NAMALWA (cell line): ENCODE data around the gene COG2.
"Not testable (repeated sequence)": the region's sequence is repeated elsewhere in the genome, so short reads cannot be mapped to it uniquely, and the experiment has no call there.

Source experiments
- DNase-seq: peaks from one replicate; pipeline ENCODE4 v3.0.0-alpha.2; 2015; ENCODE audit warnings: low spot score

The COG2 gene, protein sequence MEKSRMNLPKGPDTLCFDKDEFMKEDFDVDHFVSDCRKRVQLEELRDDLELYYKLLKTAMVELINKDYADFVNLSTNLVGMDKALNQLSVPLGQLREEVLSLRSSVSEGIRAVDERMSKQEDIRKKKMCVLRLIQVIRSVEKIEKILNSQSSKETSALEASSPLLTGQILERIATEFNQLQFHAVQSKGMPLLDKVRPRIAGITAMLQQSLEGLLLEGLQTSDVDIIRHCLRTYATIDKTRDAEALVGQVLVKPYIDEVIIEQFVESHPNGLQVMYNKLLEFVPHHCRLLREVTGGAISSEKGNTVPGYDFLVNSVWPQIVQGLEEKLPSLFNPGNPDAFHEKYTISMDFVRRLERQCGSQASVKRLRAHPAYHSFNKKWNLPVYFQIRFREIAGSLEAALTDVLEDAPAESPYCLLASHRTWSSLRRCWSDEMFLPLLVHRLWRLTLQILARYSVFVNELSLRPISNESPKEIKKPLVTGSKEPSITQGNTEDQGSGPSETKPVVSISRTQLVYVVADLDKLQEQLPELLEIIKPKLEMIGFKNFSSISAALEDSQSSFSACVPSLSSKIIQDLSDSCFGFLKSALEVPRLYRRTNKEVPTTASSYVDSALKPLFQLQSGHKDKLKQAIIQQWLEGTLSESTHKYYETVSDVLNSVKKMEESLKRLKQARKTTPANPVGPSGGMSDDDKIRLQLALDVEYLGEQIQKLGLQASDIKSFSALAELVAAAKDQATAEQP

DNA sequence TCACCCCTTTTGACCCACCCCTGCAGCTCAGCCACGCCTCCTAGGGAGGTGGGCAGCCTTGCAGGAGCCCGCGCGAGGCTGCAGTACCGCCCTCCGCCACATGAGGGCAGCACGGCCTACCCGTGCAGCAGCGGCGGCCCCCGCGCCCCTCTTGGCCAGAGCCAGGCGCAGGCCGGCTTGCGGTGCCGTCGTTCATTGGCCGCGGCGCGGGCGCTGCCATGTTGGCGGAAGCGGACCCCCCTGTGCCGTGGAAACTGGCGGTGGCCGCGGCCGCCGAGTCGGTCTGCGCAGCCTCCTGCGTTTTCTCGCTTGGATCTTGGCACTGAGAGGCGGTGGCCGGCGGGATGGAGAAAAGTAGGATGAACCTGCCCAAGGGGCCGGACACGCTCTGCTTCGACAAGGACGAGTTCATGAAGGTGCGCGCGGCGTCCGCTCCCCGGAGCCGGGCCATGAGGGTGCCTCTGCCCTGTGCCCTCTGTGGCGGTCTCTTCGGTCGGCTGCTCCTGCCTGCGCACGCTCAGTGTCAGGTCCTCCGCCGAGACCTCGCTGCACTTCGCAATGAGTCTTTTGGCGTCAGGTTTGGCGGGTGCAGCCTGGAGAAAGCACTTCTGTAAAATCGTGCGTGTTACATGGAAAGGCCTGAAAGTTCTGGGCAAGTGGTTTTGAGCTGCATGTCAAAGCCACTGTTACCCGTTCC lies at the start of gene COG2:
Gene COG2, plus strand, starts transcription at position 219 of the 697 bp plus-strand sequence. Its CDS starts 126 bp downstream, at position 345.
- DNase-seq: peak; percentile 95

DNA sequence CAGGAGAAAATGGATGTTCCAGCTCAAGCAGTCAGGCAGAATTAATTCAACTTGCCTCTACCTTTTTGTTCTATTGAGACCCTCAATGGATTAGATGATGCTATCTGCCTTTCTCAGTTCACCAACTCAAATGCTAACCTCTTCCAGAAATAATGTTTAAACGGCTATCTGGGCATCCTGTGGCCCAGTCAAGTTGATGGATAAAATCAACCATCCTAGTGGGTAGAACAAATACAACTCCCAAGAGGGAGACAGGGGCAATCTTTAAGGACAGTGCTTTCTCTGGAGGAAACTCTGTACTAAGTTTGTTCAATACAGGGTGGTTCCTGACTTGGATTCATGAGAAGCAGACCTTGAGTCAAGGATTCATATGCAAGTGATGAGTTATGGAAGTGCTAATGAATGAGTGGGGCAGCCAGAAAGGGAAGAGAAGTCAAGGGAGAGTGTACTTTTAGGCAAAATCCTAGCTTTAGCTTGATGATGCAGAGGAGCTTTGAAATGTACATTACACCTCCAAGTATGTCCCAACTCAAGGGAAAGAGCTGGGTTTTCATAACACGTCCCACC lies 49.4 kb upstream of the COG2 start:
- DNase-seq: no peak

DNA sequence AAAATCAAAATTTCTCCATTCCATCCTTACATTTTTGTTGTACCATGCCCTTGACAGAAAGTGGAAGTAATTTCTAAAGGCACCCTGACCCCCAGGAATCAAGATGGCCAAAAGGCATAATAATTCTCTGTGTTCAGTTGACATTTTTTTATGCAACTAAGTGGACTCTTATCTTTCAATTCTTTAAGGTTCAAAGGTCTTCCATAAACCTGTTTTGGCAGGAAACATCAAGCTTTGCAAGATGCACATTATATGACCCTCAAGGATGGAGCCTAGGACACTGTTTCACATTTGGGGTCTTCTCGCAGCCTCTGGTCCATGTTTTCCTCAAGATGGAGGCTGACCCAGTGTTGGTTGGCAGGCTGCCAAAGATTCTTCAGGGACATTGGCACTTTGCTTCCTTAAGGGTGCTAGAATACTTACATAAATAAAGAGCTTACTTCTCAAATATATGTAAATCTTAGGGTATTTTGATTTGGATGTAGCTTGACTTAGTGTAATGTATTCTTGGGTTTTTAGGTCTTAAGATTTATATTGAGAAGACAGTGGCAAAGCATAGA lies 48.0 kb upstream of the COG2 start:
- DNase-seq: no peak

DNA sequence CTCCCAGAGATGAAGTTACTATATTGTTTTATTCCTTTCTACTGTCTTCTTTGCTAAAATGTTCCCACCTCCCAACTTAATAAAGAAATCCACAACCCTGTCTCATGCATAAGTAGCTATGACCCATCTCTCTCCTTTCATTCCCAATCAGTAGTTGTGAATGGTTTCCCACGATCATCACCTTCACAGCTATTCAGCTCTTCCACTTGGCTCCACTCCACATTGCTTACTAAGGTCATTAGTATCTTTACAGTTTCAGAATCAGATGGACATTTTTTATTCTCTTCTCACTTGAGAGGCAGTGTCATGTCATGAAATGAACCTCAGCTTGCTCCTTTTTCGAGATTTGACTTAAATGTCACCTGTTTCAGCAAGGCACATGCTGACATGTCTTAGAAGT lies 47.1 kb upstream of the COG2 start:
- DNase-seq: no peak

GRCh38 chr1:230596306-230596705 lies 46.0 kb upstream of the COG2 start:
- DNase-seq: no peak

DNA sequence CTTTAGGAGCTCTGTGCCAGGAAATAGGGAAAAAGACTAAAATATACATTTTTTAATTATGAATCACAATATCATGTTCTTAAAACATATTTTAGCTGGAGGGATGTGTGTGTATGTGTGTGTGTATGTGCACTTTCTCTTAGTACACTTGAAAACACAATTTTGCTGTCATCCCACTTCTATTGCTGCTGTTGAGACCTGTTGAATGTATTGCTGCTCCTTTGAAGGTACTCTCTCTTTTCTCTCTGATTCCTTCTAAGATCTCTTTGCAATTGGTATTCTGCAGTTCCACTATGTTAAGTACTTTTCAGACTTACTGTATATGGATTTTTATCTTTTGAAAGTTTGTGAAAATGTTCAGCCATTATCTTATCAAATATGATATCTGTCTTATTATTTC lies 43.5 kb upstream of the COG2 start:
- DNase-seq: no peak

- DNase-seq: no peak
Measured at GRCh38 chr1:230599926-230600656, 42.2 kb upstream of the COG2 start.

GRCh38 chr1:230600657-230601400 lies 41.5 kb upstream of the COG2 start:
- not testable (repeated sequence) for DNase-seq

DNA sequence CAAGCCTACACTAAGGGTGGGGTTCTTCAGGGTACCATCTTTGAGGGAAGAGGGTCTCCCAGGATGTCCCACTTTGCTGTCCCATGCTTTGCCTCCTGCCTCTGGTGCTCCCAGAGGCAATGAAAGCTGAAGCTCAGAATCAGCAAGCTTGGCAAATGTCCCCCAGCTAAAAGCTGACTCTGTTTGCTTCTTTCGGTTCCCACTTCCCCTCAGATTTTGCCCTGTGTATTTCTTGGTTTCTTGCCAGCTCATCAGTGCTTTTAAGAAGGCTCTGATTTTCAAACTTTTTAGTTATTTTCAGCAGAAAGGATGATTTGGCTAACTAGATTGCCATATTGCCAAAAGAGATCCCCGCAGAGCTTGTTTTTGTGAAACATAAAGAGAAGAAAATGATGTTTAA lies 33.1 kb upstream of the COG2 start:
- DNase-seq: peak; percentile 36

DNA sequence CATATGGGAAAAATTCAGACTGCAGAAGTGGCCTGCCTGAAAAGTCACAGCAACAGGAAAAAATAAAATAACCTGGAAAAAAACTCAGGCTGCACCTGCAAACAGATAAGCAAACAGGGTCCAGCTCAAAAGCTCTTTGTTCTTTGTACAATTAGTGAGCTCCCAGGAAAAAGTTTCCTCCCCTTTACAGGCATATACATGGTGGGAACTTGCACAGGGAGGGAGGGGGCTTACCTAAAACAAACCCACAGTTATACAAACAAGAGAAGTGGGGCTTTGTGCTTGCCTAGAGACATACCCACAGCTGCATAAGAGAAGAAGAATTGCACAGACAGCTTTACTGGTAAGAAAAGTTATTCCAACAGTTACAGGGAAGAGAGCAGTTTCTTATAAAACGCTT lies 31.7 kb upstream of the COG2 start:
- no peak for DNase-seq

DNA sequence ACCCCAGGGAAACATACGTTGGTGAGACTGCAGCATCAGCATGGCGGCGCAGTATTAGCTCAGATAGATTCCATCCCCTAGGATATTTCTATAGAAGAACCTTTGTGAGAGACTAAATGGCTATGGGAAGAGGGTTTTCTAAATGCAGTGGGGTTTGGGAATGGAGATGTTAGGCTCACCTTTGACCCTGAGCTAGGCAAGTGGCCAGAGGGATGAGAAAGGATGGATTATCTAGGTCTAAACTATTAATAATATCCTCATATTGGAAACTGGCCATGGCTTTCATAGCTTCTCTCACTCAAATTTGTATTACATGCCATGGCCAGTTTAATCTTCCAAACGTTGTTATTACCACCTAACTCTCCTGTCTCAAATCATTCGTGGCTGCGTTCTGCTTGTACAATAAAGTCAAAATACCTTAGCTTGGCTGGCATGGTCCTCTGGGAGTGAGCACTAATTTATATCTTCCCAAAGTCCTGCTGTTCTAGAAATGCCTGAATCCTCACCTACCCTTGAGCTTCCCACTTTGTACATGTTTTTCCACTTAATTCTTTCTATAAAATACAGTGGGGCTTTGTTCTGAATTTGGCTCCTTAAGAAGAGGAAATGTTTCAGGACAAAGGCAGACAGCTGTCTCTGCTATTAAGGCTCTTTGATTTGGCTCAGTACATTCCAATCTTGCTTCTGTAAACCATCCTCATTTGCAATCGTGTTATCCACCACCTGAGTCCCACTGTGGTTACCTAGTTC lies 31.0 kb upstream of the COG2 start:
- no peak for DNase-seq

GRCh38 chr1:230611878-230612235 lies 30.4 kb upstream of the COG2 start:
- no peak for DNase-seq

GRCh38 chr1:230612651-230613050 lies 29.6 kb upstream of the COG2 start:
- no peak for DNase-seq

DNA sequence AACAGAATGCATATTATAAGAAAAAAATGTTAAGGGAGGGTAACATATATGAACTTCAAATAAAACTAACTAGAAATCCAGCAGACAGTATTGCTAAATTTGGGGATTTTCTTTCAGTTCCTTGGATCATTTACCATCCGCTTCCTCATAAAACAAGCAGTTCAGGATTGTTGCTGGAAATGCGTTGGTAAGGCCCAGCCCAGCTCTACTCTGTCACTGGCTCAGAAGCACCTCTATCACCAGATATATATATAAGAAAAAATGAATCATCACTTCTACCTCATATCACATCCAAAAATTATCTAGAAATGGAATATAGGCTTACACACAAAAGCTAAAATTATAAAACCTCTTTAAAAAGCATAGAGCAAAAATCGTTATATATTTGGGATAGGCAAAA lies 28.2 kb upstream of the COG2 start:
- DNase-seq: no peak

- DNase-seq: no peak
Measured at GRCh38 chr1:230618537-230618936, 23.7 kb upstream of the COG2 start.

DNA sequence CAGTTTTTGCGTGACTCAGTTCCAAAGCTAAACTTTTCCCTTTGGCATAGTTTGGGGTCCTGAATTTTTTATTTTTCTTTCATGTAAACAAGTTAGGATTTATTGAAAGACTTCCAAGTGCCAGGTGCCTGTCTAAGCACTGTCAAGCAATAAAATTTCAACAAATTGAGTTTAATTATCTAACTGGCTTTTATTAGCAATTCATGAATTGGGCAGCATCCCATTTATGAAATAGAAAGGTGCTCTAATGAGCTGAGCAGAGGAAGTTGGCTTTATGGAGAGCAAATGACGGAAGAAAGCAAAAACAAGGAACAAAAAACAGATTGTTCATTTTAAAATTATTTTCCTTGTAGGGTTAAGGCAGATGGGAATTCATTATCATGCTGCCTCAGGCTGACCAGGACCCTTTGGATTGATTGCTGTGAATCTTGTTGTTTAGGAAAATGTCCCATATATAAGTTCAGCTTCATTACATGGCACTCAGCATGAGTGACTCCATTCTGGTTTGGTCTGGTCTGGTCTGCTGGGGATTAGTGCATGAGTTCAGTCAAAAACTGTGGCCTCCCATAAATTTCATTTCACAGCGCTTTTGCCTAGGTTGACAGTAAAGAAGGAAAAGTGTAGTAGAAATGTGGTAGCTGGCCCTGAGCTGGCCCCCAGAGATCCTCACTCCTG lies 21.5 kb upstream of the COG2 start:
- DNase-seq: no peak

- DNase-seq: no peak
Measured at GRCh38 chr1:230621324-230622030, 20.8 kb upstream of the COG2 start.

DNA sequence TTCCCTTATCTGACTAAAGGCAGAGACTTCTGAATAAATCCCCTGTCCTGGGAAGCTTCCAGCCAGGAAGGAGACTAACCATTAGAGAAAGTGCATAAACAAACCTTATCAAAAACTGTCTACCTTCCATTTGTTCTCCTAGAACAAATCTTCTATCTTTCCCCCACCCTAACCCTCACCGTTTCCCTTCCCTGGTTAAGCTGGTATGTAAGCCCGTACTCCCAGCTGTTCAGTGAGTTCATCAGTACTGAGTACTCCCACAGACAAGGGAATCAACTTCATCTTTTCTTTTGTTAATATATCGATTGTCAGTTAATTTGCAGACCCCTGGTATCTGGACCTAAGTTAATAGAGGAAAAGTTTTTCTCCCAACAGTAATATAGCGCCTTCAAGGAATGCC lies 20.1 kb upstream of the COG2 start:
- no peak for DNase-seq
